Body of pancreas (tissue), 4 donors: Measurements from ENCODE around the gene SEPTIN12.

ENCODE experiments used
- CTCF ChIP-seq, 7 experiments: fragments of 450-650 bp in 4 of 7; fragments of 200-600 bp in 3 of 7; sonication (generic) in 3 of 7; IDR thresholded peaks; one replicate each; pipeline ENCODE4 v1.5.1; 2016 to 2019; ENCODE audit warnings: antibody characterized with exemption in 7 of 7
- POLR2A ChIP-seq, 3 donors: fragments of 450-650 bp; IDR thresholded peaks; one replicate each; pipeline ENCODE4 v1.6.1; 2016; ENCODE audit warnings: antibody characterized with exemption in 3 of 3, mild to moderate bottlenecking in 2 of 3

GRCh38 chr16:4799171-4799855 lies 11.2 kb upstream of the SEPTIN12 start:
- TF ChIP-seq CTCF (IDR thresholded peaks at IDR 0.05), result no peak
- no peak for TF ChIP-seq POLR2A (IDR thresholded peaks at IDR 0.05)
